ENCODE data around the gene CDH13. TPM values are rescaled to one million over a fixed set of nuclear protein-coding genes. Genes with fewer than 3 reads are reported as not detected.

Gene CDH13
- total RNA-seq, 2 experiments from 2014 or later = not detected

DNA sequence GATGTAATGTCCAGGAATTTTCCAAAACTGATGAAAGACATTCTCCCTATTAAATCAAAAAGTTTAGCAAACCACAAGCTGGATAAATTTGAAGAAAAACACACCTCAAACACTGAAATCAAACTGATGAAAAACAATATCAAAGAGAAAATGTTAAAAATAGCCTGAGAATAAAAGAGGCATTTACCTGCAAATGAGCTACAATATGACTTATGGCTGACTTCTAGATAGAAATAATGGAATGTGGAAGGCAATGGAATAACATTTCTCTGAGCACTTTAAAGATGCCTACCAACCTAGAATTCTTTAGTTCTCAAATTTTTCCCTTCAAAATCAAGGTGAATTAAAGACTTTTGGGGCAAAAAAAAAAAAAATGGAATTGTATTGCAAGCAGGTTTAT is 1128.6 kb downstream of the CDH13 start:
- Histone ChIP-seq H3K9me2 (ENCODE audit: insufficient read depth, low read length) (no peaks in the 10 kb centered on the region), H3K9me3 (ENCODE audit: low read length) (0 out of 2 replicates have a peak, but pooled peaks cover 4% of the 10 kb centered on the region), H2AFZ (ENCODE audit: low read length) (no peak overlapping the region), H4K20me1 (ENCODE audit: insufficient read depth, low read length) (no peaks in the 10 kb centered on the region), H3K36me3 (ENCODE audit: insufficient read depth, low read length) (no peaks in the 10 kb centered on the region), H3K4me2 (ENCODE audit: low read length) (no peak overlapping the region), H3K79me2 (ENCODE audit: insufficient read depth, low read depth, low read length) (no peaks in the 10 kb centered on the region), H3K27ac (ENCODE audit: low read depth, low read length, poor library complexity, severe bottlenecking) (no peak overlapping the region), H3K4me3 (ENCODE audit: low read depth, low read length, poor library complexity, severe bottlenecking) (no peak overlapping the region), H3K4me1 (ENCODE audit: insufficient read depth, low read length, poor library complexity, severe bottlenecking) (no peaks in the 10 kb centered on the region)
- no TSS peak for BruUV-seq (replicated peaks)
- ChIA-PET POLR2A (no interaction called here), CTCF (ENCODE audit: unreplicated experiment) (no interaction called here)
- TF ChIP-seq, protein P1, sequence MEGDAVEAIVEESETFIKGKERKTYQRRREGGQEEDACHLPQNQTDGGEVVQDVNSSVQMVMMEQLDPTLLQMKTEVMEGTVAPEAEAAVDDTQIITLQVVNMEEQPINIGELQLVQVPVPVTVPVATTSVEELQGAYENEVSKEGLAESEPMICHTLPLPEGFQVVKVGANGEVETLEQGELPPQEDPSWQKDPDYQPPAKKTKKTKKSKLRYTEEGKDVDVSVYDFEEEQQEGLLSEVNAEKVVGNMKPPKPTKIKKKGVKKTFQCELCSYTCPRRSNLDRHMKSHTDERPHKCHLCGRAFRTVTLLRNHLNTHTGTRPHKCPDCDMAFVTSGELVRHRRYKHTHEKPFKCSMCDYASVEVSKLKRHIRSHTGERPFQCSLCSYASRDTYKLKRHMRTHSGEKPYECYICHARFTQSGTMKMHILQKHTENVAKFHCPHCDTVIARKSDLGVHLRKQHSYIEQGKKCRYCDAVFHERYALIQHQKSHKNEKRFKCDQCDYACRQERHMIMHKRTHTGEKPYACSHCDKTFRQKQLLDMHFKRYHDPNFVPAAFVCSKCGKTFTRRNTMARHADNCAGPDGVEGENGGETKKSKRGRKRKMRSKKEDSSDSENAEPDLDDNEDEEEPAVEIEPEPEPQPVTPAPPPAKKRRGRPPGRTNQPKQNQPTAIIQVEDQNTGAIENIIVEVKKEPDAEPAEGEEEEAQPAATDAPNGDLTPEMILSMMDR (conservative IDR thresholded peaks at IDR 0.05; ENCODE audit: low read length) = no peak
- no peak for TF ChIP-seq EZH2phosphoT487 (IDR thresholded peaks at IDR 0.05; ENCODE audit: borderline replicate concordance, low read depth, low read length)
- no peak for DNase-seq (ENCODE audit: low spot score)
- intact Hi-C loops (cut with micrococcal nuclease; ENCODE audit: unreplicated experiment) = no loop called here

DNA sequence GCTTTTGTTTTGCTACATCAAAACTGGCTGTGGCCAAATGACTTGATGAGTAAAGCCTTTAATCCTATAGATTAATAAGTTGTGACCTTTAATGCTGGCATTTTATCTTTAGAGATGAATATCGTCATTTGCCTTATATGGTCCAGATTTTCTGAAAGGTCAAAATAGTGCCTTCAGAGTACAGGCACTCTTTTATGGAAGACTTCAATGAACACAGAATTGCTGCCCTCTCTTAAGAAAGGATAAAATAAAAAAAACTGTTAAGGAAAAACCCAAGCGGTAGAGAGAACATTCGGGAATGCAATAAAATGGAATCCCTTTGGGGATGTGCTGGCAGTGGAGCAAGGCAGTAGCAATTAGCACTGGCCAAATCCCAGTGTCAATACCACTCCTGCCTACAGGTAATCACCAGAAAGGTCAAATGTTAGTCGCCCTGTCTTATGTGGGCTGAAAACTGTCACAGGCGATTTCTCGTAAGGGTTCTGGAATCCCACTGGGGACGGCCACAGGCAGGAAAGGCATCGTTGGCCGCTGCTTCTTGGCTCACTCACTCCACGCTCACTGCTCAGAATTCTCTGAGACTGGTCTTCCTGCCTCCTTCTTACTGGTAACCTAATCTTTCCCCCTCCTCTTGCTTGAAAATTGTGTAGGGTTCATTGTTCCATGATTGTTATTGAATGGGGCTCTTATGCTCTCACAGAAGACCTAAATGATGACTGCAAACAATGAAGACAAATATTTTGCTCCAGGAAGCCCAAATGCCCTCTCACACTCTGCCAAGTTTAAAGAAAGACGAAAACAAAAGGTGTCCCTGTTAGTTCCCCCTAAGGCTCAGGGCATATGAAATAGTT is 1135.6 kb downstream of the CDH13 start:
- Histone ChIP-seq H3K27ac (ENCODE audit: low read depth, low read length, poor library complexity, severe bottlenecking) (no peak overlapping the region), H4K20me1 (ENCODE audit: insufficient read depth, low read length) (no peaks in the 10 kb centered on the region), H2AFZ (ENCODE audit: low read length) (no peak overlapping the region), H3K4me3 (ENCODE audit: low read depth, low read length, poor library complexity, severe bottlenecking) (no peak overlapping the region), H3K4me2 (ENCODE audit: low read length) (no peak overlapping the region), H3K9me2 (ENCODE audit: insufficient read depth, low read length) (no peaks in the 10 kb centered on the region), H3K79me2 (ENCODE audit: insufficient read depth, low read depth, low read length) (no peaks in the 10 kb centered on the region), H3K9me3 (ENCODE audit: low read length) (no peaks in the 10 kb centered on the region), H3K36me3 (ENCODE audit: insufficient read depth, low read length) (no peaks in the 10 kb centered on the region), H3K4me1 (ENCODE audit: insufficient read depth, low read length, poor library complexity, severe bottlenecking) (no peaks in the 10 kb centered on the region)
- no peak for DNase-seq (ENCODE audit: low spot score)
- no TSS peak for BruUV-seq (replicated peaks)
- no peak for TF ChIP-seq EZH2phosphoT487 (IDR thresholded peaks at IDR 0.05; ENCODE audit: borderline replicate concordance, low read depth, low read length)
- TF ChIP-seq, protein P1 (conservative IDR thresholded peaks at IDR 0.05; ENCODE audit: low read length) = no peak
- intact Hi-C loops (cut with micrococcal nuclease; ENCODE audit: unreplicated experiment) = no loop called here
- POLR2A ChIA-PET = no interaction called here
- CTCF ChIA-PET (ENCODE audit: unreplicated experiment) = no interaction called here

DNA sequence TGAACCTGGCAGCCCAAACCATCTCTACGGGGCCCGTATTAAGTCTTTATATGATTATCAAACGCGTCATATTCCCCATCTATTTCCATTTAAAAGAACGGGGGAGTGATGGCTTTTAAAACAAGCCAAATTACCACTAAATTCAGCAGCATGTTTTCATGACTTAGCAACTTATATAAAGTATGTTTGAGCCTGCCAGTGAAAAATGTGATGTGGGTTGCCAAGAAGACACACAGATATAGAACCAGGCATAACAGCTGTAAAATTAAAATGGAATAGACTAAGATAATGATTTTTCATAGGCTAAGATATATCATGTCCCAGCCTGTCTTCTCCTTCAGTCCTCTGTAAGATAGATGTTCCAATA is 1136.2 kb downstream of the CDH13 start:
- no peak overlapping the region for H3K27ac ChIP-seq (ENCODE audit: low read depth, low read length, poor library complexity, severe bottlenecking)
- no peaks in the 10 kb centered on the region for H3K9me3 ChIP-seq (ENCODE audit: low read length)
- no peaks in the 10 kb centered on the region for H4K20me1 ChIP-seq (ENCODE audit: insufficient read depth, low read length)
- no peak overlapping the region for H3K4me2 ChIP-seq (ENCODE audit: low read length)
- no peak overlapping the region for H3K4me3 ChIP-seq (ENCODE audit: low read depth, low read length, poor library complexity, severe bottlenecking)
- DNase-seq (ENCODE audit: low spot score) = no peak
- CTCF ChIA-PET (ENCODE audit: unreplicated experiment) = no interaction called here
- no peaks in the 10 kb centered on the region for H3K36me3 ChIP-seq (ENCODE audit: insufficient read depth, low read length)
- H2AFZ ChIP-seq (ENCODE audit: low read length) = no peak overlapping the region
- H3K79me2 ChIP-seq (ENCODE audit: insufficient read depth, low read depth, low read length) = no peaks in the 10 kb centered on the region
- no TSS peak for BruUV-seq (replicated peaks)
- POLR2A ChIA-PET = no interaction called here
- no peaks in the 10 kb centered on the region for H3K9me2 ChIP-seq (ENCODE audit: insufficient read depth, low read length)
- no peaks in the 10 kb centered on the region for H3K4me1 ChIP-seq (ENCODE audit: insufficient read depth, low read length, poor library complexity, severe bottlenecking)
- no peak for TF ChIP-seq EZH2phosphoT487 (IDR thresholded peaks at IDR 0.05; ENCODE audit: borderline replicate concordance, low read depth, low read length)
- TF ChIP-seq, protein P1 (conservative IDR thresholded peaks at IDR 0.05; ENCODE audit: low read length) = no peak
- intact Hi-C loops (cut with micrococcal nuclease; ENCODE audit: unreplicated experiment) = no loop called here

All from OCI-LY7 (cell line).